Gastroesophageal sphincter (tissue), 4 donors: ENCODE measurements around the gene RPTOR. TPM values are rescaled to one million over a fixed set of nuclear protein-coding genes. Genes with fewer than 3 reads are reported as not detected.

Source experiments
- ATAC-seq: fragments of 150-250 bp; one replicate; pipeline ENCODE4 v1.9.1; 2016; ENCODE audit warnings: mild to moderate bottlenecking, moderate library complexity
- H3K27ac ChIP-seq, 4 donors: fragments of 200-600 bp; sonication (generic) in 3 of 4; 1 replicate in 3 of 4; 2 replicates in 1 of 4; pipeline ENCODE4 v1.5.1; 2016 to 2019
- H3K27me3 ChIP-seq: fragments of 200-600 bp; sonication (generic); one replicate; pipeline ENCODE4 v1.5.1; 2019
- H3K36me3 ChIP-seq, 2 donors: fragments of 200-600 bp; sonication (generic); one replicate each; pipeline ENCODE4 v1.5.1; 2019; ENCODE audit warnings: control low read depth in 1 of 2
- H3K4me1 ChIP-seq, 3 donors: fragments of 200-600 bp; sonication (generic); 1 replicate in 2 of 3; 2 replicates in 1 of 3; pipeline ENCODE4 v1.5.1; 2016 to 2019; ENCODE audit warnings: control low read depth in 2 of 3
- H3K4me3 ChIP-seq, 2 donors: fragments of 200-600 bp; sonication (generic); one replicate each; pipeline ENCODE4 v1.5.1; 2019; ENCODE audit warnings: mild to moderate bottlenecking in 1 of 2, moderate library complexity in 1 of 2
- H3K9me3 ChIP-seq, 3 donors: fragments of 200-600 bp; sonication (generic); one replicate each; pipeline ENCODE4 v1.5.1; 2017 to 2019; ENCODE audit warnings: control low read depth in 2 of 3
- CTCF ChIP-seq, 4 experiments: fragments of 200-600 bp in 2 of 4; fragments of 450-650 bp in 2 of 4; sonication (generic) in 1 of 4; IDR thresholded peaks; one replicate each; pipeline ENCODE4 v1.5.1; 2017 to 2019; ENCODE audit warnings: antibody characterized with exemption in 4 of 4, mild to moderate bottlenecking in 2 of 4, moderate library complexity in 2 of 4
- EP300 ChIP-seq: sonication (generic); formaldehyde crosslinking; IDR thresholded peaks from one replicate; pipeline ENCODE4 v1.6.1; 2017; ENCODE audit warnings: antibody characterized with exemption, mild to moderate bottlenecking
- POLR2A ChIP-seq, 2 donors: fragments of 450-650 bp; IDR thresholded peaks; one replicate each; pipeline ENCODE4 v1.6.1; 2017; ENCODE audit warnings: antibody characterized with exemption in 2 of 2, mild to moderate bottlenecking in 2 of 2, moderate library complexity in 1 of 2
- POLR2AphosphoS5 ChIP-seq: sonication (generic); formaldehyde crosslinking; IDR thresholded peaks from one replicate; pipeline ENCODE4 v1.6.1; 2017; ENCODE audit warnings: antibody characterized with exemption
- WGBS, 2 donors: methylation state at CpG; one replicate each; pipeline ENCODE4 v1.1.5; 2018; ENCODE audit warnings: low coverage in 1 of 2; 5-methylcytosine and 5-hydroxymethylcytosine counted together
- total RNA-seq, 4 donors: library from RNA; depleted of rRNA; stranded (reverse); fragments of >200 nt; gene quantifications; one replicate each; pipeline ENCODE4 v1.1.0, GENCODE V29; 2016

The RPTOR gene
- total RNA-seq, 4 donors from 2014 or later, result 25.7 to 56.8 (median 39.7) TPM

GRCh38 chr17:80811181-80812105 lies 266.8 kb downstream of the RPTOR start:
- Histone ChIP-seq H3K9me3 (peaks cover 0 to 9% (median 0%) of the 10 kb centered on the region in 3 donors), H3K36me3 (peaks cover 0 to 14% of the 10 kb centered on the region in 2 donors), H3K27ac (no peak overlapping the region), H3K4me1 (no peaks in the 10 kb centered on the region), H3K27me3 (no peaks in the 10 kb centered on the region), H3K4me3 (no peak overlapping the region)
- TF ChIP-seq CTCF (IDR thresholded peaks at IDR 0.05) (no peak), POLR2AphosphoS5 (no peak), EP300 (no peak), POLR2A (IDR thresholded peaks at IDR 0.05) (no peak)
- ATAC-seq, result no peak
- WGBS, 2 donors, result 80 to 96% methylated on average over 12 to 21 of the region's 21 CpGs

- no peaks in the 10 kb centered on the region for H3K27me3 ChIP-seq
- no peak for TF ChIP-seq POLR2AphosphoS5
- no peak for TF ChIP-seq POLR2A (IDR thresholded peaks at IDR 0.05)
- no peak for TF ChIP-seq EP300
- TF ChIP-seq CTCF (IDR thresholded peaks at IDR 0.05), result no peak
- ATAC-seq, result no peak
- H3K27ac ChIP-seq, result no peak overlapping the region
- H3K4me1 ChIP-seq, result no peaks in the 10 kb centered on the region
- 93 to 97% methylated on average over 7 to 16 of the region's 18 CpGs for WGBS, 2 donors
- H3K4me3 ChIP-seq, result no peak overlapping the region
- peaks cover 0 to 14% of the 10 kb centered on the region in 2 donors for H3K36me3 ChIP-seq
- H3K9me3 ChIP-seq, result peaks cover 0 to 3% (median 0%) of the 10 kb centered on the region in 3 donors
Measured at GRCh38 chr17:80812362-80813088, 267.9 kb downstream of the RPTOR start.

GRCh38 chr17:80813318-80813717 lies 268.7 kb downstream of the RPTOR start:
- Histone ChIP-seq H3K27me3 (no peaks in the 10 kb centered on the region), H3K4me1 (no peaks in the 10 kb centered on the region), H3K4me3 (no peak overlapping the region), H3K36me3 (peaks cover 0 to 14% of the 10 kb centered on the region in 2 donors), H3K27ac (no peak overlapping the region), H3K9me3 (no peaks in the 10 kb centered on the region)
- no peak for TF ChIP-seq EP300
- no peak for TF ChIP-seq POLR2A (IDR thresholded peaks at IDR 0.05)
- no peak for TF ChIP-seq CTCF (IDR thresholded peaks at IDR 0.05)
- no peak for TF ChIP-seq POLR2AphosphoS5
- no peak for ATAC-seq
- 89 to 95% methylated on average over 4 to 5 of the region's 5 CpGs for WGBS, 2 donors

- Histone ChIP-seq H3K4me3 (no peak overlapping the region), H3K4me1 (no peaks in the 10 kb centered on the region), H3K27me3 (no peaks in the 10 kb centered on the region), H3K36me3 (peaks cover 0 to 14% of the 10 kb centered on the region in 2 donors), H3K9me3 (no peaks in the 10 kb centered on the region), H3K27ac (no peak overlapping the region)
- ATAC-seq, result no peak
- TF ChIP-seq EP300, result no peak
- no peak for TF ChIP-seq POLR2AphosphoS5
- no peak for TF ChIP-seq CTCF (IDR thresholded peaks at IDR 0.05)
- no peak for TF ChIP-seq POLR2A (IDR thresholded peaks at IDR 0.05)
- 95 to 98% methylated on average over 8 to 9 of the region's 9 CpGs for WGBS, 2 donors
Measured at GRCh38 chr17:80814491-80814890, 269.9 kb downstream of the RPTOR start.
